KOPT-K1 (cell line): ENCODE data around the gene GOLGA6L6.
"Not testable (repeated sequence)": the region's sequence is repeated elsewhere in the genome, so short reads cannot be mapped to it uniquely, and the experiment has no call there.

Source experiments
- H3K27ac ChIP-seq: fragments of 200-600 bp; sonication (generic); 2 replicates; pipeline ENCODE4 v1.5.1; 2016; ENCODE audit warnings: antibody characterized with exemption, mild to moderate bottlenecking, low read depth, low read length; ENCODE audit not compliant: poor library complexity, severe bottlenecking
- H3K36me3 ChIP-seq: fragments of 200-600 bp; sonication (generic); 2 replicates; pipeline ENCODE4 v1.5.1; 2017; ENCODE audit warnings: antibody characterized with exemption, mild to moderate bottlenecking, low read length, moderate library complexity; ENCODE audit not compliant: insufficient read depth
- H3K9me3 ChIP-seq: fragments of 200-600 bp; sonication (generic); 2 replicates; pipeline ENCODE4 v1.5.1; 2017; ENCODE audit warnings: antibody characterized with exemption, low read length, mild to moderate bottlenecking; ENCODE audit not compliant: insufficient read depth, poor library complexity, severe bottlenecking

Gene GOLGA6L6

DNA sequence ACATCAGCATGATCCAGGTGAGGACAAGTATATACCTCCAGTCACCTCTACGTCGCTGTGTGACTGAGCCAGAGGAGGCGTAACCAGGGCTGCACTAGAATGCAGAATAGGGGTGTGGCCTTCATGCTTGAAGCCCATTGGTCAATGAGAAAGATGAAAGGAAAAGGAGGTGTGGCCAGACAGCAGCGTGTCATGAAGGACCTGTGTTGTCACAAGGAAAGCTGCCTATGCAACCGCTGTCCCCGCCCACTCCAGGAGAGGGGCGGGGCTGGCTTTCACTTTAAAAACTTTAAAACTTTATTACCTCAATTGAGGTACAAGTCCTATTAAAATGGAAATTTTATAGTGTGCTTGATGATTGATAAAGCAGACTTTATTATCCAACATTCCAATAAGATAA, at the start of gene GOLGA6L6:
TSS of gene GOLGA6L6 (minus strand) at position 101 of the 400 bp plus-strand sequence. CDS start at position 10, 91 bp downstream.
- not testable (repeated sequence) for H3K36me3 ChIP-seq, H3K27ac ChIP-seq, H3K9me3 ChIP-seq

DNA sequence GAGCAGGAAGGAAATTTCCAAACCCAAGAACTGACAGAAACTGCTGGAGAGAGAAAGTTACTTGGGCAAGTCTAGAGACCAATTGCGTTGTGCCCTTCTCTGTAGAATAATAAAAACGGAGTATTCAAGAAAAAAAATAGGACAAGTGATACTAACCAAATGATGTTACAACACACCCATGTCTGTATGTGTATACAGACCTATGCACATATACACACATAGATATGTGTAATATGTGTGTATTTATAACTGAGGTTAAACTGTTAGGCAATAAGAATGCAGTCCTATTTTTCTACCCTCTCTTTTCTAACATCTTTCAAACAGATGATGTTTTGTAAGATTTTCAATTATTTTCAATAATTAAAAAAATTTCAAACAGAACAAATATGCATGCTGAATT, 48.5 kb upstream of the GOLGA6L6 start:
- not testable (repeated sequence) for H3K36me3 ChIP-seq, H3K27ac ChIP-seq, H3K9me3 ChIP-seq

DNA sequence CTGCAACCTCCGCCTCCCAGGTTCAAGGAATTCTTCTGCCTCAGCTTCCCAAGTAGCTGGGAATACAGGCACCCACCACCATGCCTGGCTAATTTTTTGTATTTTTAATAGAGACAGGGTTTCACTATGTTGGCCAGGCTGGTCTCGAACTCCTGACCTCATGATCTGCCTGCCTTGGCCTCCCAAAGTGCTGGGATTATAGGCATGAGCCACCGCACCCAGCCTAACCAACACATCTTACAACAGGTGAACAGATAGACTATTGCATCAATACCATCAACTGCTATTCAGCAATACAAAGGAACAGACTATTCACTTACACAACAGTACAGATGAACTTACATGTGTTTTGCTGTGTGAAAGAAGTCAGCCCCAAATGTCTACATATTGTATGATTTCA, 45.2 kb upstream of the GOLGA6L6 start:
- H3K36me3 ChIP-seq, H3K27ac ChIP-seq, H3K9me3 ChIP-seq: not testable (repeated sequence)

DNA sequence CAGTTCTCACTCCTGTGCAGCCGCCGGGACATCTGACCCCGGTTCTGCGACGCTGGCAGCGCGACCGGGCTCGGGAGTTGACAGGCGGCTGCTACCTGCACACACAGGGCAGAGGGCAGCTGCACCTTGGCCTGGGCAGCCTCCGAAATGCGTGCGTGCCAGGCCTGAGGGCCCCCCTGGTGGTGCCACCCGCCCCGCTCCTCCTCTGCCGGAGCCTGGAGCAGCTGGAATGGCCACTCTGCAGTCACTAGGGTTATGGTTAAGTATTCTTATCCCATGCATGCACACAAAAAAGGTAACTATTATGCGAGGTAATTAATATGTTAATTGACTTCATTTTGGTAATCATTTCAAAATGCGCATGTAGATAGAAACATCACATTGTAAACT, 41.1 kb upstream of the GOLGA6L6 start:
- not testable (repeated sequence) for H3K9me3 ChIP-seq, H3K36me3 ChIP-seq, H3K27ac ChIP-seq

GRCh38 chr15:20582109-20582725, 40.6 kb upstream of the GOLGA6L6 start:
- not testable (repeated sequence) for H3K27ac ChIP-seq, H3K9me3 ChIP-seq, H3K36me3 ChIP-seq

DNA sequence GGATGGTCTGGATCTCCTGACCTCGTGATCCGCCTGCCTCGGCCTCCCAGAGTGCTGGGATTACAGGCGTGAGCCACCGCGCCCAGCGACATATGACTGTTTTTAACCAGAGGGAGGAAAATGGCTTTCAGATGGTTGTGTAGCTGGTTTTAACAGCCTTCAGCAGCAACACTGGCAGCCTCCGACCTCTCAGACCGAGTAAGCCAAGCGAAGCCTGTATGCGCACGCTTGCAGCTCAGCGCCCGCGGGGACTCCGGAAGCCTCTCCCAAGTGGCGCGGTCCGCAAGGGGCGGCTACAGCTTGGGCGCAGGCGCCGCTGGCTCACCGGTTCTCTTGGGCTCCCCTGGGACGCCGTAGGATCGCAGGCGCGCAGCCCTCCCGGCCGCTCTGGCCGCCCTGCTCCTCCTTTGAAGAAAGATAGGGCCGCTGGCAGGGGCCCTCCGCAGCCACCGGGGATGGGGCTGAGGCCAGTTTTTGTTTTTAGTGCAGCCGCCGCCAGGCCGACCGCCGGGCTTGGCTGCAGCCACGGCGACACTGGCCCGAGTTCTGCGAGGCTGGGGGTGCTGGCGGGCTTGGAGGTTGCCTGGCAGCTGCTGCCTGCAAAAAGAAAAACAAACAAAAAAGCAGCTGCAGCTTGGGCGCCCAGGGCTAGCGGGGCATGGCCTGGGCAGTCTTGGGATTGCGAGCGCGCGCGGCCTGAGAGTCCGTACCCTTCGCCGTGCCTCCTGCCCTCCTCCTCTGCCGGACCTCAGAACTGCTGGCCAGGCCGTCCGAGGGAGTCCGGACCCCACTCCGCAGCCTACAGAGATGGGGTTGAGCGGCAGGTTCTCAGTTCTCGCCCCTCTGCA, 39.9 kb upstream of the GOLGA6L6 start:
- H3K36me3 ChIP-seq, H3K9me3 ChIP-seq, H3K27ac ChIP-seq: not testable (repeated sequence)

- not testable (repeated sequence) for H3K27ac ChIP-seq, H3K9me3 ChIP-seq, H3K36me3 ChIP-seq
Observed at GRCh38 chr15:20579662-20580061, 38.1 kb upstream of the GOLGA6L6 start.

GRCh38 chr15:20551289-20551688, 9.7 kb upstream of the GOLGA6L6 start:
- H3K27ac ChIP-seq, H3K36me3 ChIP-seq, H3K9me3 ChIP-seq: not testable (repeated sequence)

DNA sequence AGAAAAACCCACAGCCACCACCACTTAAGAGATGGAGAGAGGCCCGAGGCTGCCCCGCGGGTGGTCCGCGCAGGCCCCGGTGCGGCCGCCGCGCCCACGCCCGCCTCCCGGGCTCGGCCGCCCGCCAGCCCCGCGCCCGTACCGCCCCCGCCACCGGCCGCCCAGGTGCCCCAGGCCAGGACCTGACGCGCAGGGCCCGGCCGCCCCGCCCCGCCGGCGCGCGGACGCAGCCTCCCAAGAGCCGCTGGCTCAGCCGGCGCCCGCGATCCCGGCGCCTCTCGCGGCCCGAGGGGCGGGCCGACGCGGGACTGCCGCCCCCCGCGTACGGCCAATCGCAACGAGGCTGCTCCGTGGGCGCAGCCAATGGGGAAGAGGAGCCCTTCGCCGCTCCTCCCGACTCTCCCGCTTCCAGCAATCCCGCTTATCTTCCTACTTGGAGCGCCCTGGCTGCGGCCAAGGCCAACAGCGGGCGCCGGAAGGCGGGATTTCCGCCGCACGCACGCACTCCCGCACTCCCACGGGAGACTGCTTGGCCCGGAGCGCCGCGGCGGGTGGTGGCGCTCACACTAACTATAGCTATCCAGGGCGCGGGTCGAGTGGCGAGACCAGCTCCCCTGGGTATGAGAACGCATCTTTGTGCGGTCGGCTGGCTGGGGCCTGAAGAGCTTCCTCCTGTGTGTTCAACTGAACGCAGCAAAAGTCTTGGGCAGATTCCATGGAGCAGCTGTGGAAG, 35.5 kb downstream of the GOLGA6L6 start:
- not testable (repeated sequence) for H3K9me3 ChIP-seq, H3K36me3 ChIP-seq, H3K27ac ChIP-seq

DNA sequence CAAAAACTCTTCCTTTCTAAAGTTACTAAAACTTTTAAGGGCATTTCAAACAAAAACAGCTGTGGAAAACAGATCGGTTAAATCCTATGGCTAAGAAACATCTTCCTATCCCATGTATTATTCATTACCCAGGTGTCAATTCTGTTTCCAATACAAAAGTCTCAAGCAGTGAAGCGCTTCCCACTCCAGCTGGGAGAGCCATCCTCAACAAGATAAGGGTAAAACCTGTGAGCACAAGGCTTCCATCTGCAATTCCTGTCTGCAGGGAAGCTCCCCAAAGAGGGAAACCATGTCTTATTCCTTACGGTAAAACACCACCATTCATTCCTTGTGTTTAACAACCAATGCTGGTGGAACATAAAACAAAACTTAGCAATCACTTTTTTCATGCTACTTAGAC, 38.8 kb downstream of the GOLGA6L6 start:
- not testable (repeated sequence) for H3K36me3 ChIP-seq, H3K27ac ChIP-seq, H3K9me3 ChIP-seq

GRCh38 chr15:20501512-20502222, 39.9 kb downstream of the GOLGA6L6 start:
- H3K27ac ChIP-seq, H3K36me3 ChIP-seq: not testable (repeated sequence)

GRCh38 chr15:20497781-20498180, 43.8 kb downstream of the GOLGA6L6 start:
- H3K27ac ChIP-seq, H3K36me3 ChIP-seq, H3K9me3 ChIP-seq: not testable (repeated sequence)

More at GRCh38 chr15:20501512-20502222, 39.9 kb downstream of the GOLGA6L6 start:
- not testable (repeated sequence) for H3K9me3 ChIP-seq

- H3K36me3 ChIP-seq, H3K27ac ChIP-seq, H3K9me3 ChIP-seq: not testable (repeated sequence)
Observed at GRCh38 chr15:20493035-20493434, 48.6 kb downstream of the GOLGA6L6 start.

GRCh38 chr15:20492598-20492997, 49.0 kb downstream of the GOLGA6L6 start:
- H3K9me3 ChIP-seq, H3K27ac ChIP-seq, H3K36me3 ChIP-seq: not testable (repeated sequence)

DNA sequence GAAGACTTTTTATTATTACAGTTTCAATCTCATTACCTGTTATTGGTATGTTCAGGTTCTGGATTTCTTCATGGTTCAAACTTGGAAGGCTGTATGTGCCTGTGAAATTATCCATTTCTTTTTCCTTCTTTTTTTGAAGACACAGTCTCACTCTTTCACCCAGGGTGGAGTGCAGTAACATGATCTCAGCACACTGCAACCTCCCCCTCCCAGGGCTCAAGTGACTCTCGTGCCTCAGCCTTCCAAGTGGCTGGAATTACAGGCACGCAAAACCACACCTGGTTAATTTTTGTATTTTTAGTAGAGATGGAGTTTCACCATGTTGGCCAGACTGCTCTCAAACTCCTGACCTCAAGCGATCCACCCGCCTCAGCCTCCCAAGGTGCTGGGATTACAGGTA, 52.3 kb downstream of the GOLGA6L6 start:
- not testable (repeated sequence) for H3K36me3 ChIP-seq, H3K9me3 ChIP-seq, H3K27ac ChIP-seq
